ENCODE results near the gene REXO5.

DNA sequence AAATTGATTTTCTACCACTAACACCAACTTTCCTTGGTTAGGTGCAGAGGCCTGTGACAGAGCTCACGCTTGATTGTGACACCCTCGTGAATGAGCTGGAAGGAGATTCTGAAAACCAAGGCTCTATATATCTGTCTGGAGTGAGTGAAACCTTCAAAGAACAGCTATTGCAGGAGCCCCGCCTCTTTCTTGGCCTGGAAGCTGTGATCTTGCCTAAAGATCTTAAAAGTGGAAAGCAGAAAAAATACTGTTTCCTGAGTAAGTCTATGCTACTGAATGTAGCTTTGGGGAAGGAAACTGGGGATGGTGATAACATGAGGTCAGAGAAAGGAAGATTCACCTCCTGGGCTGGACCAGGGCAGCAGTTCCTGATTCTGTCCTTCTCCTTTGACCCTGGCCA lies 38.3 kb downstream of the REXO5 start:
- TF ChIP-seq CTCF (IDR thresholded peaks at IDR 0.05; ENCODE audit: borderline replicate concordance, extremely low read depth, low read length, poor library complexity, severe bottlenecking): no peak
- no peak for TF ChIP-seq EZH2 (IDR thresholded peaks at IDR 0.05; ENCODE audit: borderline replicate concordance, low read depth, low read length, severe bottlenecking)
